Mucosa of stomach (tissue), 1 donor: ENCODE results near the gene ZNF513.

Experiments
- H3K27me3 ChIP-seq: one replicate; pipeline ENCODE4 v1.7.0; 2013; ENCODE audit warnings: mild to moderate bottlenecking, low read length; ENCODE audit not compliant: control insufficient read depth, insufficient read depth
- H3K36me3 ChIP-seq: one replicate; pipeline ENCODE4 v1.7.0; 2013; ENCODE audit warnings: low read length; ENCODE audit not compliant: control insufficient read depth, insufficient read depth
- H3K4me1 ChIP-seq: one replicate; pipeline ENCODE4 v1.7.0; 2013; ENCODE audit warnings: mild to moderate bottlenecking, low read length; ENCODE audit not compliant: control insufficient read depth, insufficient read depth
- H3K4me3 ChIP-seq: one replicate; pipeline ENCODE4 v1.7.0; 2013; ENCODE audit warnings: low read length
- H3K9ac ChIP-seq: one replicate; pipeline ENCODE4 v1.7.0; 2013; ENCODE audit warnings: mild to moderate bottlenecking, low read length, moderate library complexity
- H3K9me3 ChIP-seq: one replicate; pipeline ENCODE4 v1.7.0; 2013; ENCODE audit warnings: mild to moderate bottlenecking, low read length, moderate library complexity; ENCODE audit not compliant: control insufficient read depth
- donor health status: Pancreatic carcinoma.

ZNF513 gene

GRCh38 chr2:27378809-27379290 is 1.7 kb downstream of the ZNF513 start:
- Histone ChIP-seq H3K4me1 (peaks cover 28% of the 10 kb centered on the region), H3K27me3 (no peaks in the 10 kb centered on the region), H3K9me3 (no peaks in the 10 kb centered on the region), H3K9ac (no peak overlapping the region), H3K36me3 (peaks cover 30% of the 10 kb centered on the region), H3K4me3 (no peak overlapping the region)

- Histone ChIP-seq H3K9me3 (no peaks in the 10 kb centered on the region), H3K4me3 (no peak overlapping the region), H3K27me3 (no peaks in the 10 kb centered on the region), H3K36me3 (peaks cover 34% of the 10 kb centered on the region), H3K4me1 (peaks cover 28% of the 10 kb centered on the region), H3K9ac (no peak overlapping the region)
Observed at GRCh38 chr2:27378096-27378808, 2.3 kb downstream of the ZNF513 start.

GRCh38 chr2:27377618-27378095 is 2.9 kb downstream of the ZNF513 start:
- Histone ChIP-seq H3K4me1 (peaks cover 34% of the 10 kb centered on the region), H3K27me3 (no peaks in the 10 kb centered on the region), H3K4me3 (no peak overlapping the region), H3K36me3 (peaks cover 34% of the 10 kb centered on the region), H3K9me3 (no peaks in the 10 kb centered on the region), H3K9ac (no peak overlapping the region)

GRCh38 chr2:27376866-27377617 is 3.5 kb downstream of the ZNF513 start:
- H3K27me3 ChIP-seq: no peaks in the 10 kb centered on the region
- no peaks in the 10 kb centered on the region for H3K9me3 ChIP-seq
- H3K36me3 ChIP-seq: peaks cover 34% of the 10 kb centered on the region
- peaks cover 40% of the 10 kb centered on the region for H3K4me1 ChIP-seq
- H3K9ac ChIP-seq: no peak overlapping the region
- H3K4me3 ChIP-seq: no peak overlapping the region

- no peaks in the 10 kb centered on the region for H3K9me3 ChIP-seq
- no peak overlapping the region for H3K9ac ChIP-seq
- no peak overlapping the region for H3K4me3 ChIP-seq
- H3K4me1 ChIP-seq: peaks cover 46% of the 10 kb centered on the region
- peaks cover 34% of the 10 kb centered on the region for H3K36me3 ChIP-seq
- no peaks in the 10 kb centered on the region for H3K27me3 ChIP-seq
Observed at GRCh38 chr2:27376151-27376865, 4.2 kb downstream of the ZNF513 start.

GRCh38 chr2:27375513-27376099 is 4.9 kb downstream of the ZNF513 start:
- Histone ChIP-seq H3K36me3 (peaks cover 34% of the 10 kb centered on the region), H3K4me3 (no peak overlapping the region), H3K9ac (no peak overlapping the region), H3K27me3 (no peaks in the 10 kb centered on the region), H3K9me3 (no peaks in the 10 kb centered on the region), H3K4me1 (peaks cover 45% of the 10 kb centered on the region)

GRCh38 chr2:27373567-27373966 is 7.0 kb downstream of the ZNF513 start:
- H3K4me1 ChIP-seq: peaks cover 40% of the 10 kb centered on the region
- H3K36me3 ChIP-seq: peaks cover 34% of the 10 kb centered on the region
- no peak overlapping the region for H3K9ac ChIP-seq

GRCh38 chr2:27372937-27373336 is 7.6 kb downstream of the ZNF513 start:
- H3K27me3 ChIP-seq: no peaks in the 10 kb centered on the region
- H3K36me3 ChIP-seq: peaks cover 37% of the 10 kb centered on the region
- H3K4me1 ChIP-seq: peaks cover 34% of the 10 kb centered on the region
- H3K9ac ChIP-seq: no peak overlapping the region
- H3K4me3 ChIP-seq: no peak overlapping the region
- H3K9me3 ChIP-seq: no peaks in the 10 kb centered on the region

More at GRCh38 chr2:27373567-27373966, 7.0 kb downstream of the ZNF513 start:
- H3K4me3 ChIP-seq: no peak overlapping the region
- no peaks in the 10 kb centered on the region for H3K9me3 ChIP-seq
- no peaks in the 10 kb centered on the region for H3K27me3 ChIP-seq

GRCh38 chr2:27370816-27371620 is 9.5 kb downstream of the ZNF513 start:
- H3K36me3 ChIP-seq: peaks cover 25% of the 10 kb centered on the region
- H3K4me3 ChIP-seq: peak overlapping the region; percentile 51
- no peaks in the 10 kb centered on the region for H3K9me3 ChIP-seq
- peaks cover 30% of the 10 kb centered on the region for H3K4me1 ChIP-seq
- no peaks in the 10 kb centered on the region for H3K27me3 ChIP-seq
- peak overlapping the region; percentile 90 for H3K9ac ChIP-seq

GRCh38 chr2:27370026-27370815 is 10.3 kb downstream of the ZNF513 start, which contains the start of the genes EIF2B4 and SNX17:
EIF2B4 (minus strand) TSS chr2:27370338; CDS start chr2:27370314, 24 bp downstream.
SNX17 (plus strand) TSS chr2:27370616; CDS start chr2:27370744, 128 bp downstream.
- H3K9ac ChIP-seq: peak within 1 kb of the TSS; percentile 90
- peaks cover 30% of the 10 kb centered on the region for H3K4me1 ChIP-seq
- H3K4me3 ChIP-seq: peak within 1 kb of the TSS; percentile 51
- H3K36me3 ChIP-seq: peaks cover 21% of the 10 kb centered on the region
- H3K27me3 ChIP-seq: no peaks in the 10 kb centered on the region
- no peaks in the 10 kb centered on the region for H3K9me3 ChIP-seq
